DMS153 (cell line): ENCODE data around the gene ESR2.
"Not testable (repeated sequence)": the region's sequence is repeated elsewhere in the genome, so short reads cannot be mapped to it uniquely, and the experiment has no call there.

Experiments
- DNase-seq: peaks from one replicate; lab custom pipeline; 2025; lab: John Stamatoyannopoulos, UW

ESR2 gene

GRCh38 chr14:64220466-64220865 lies 73.7 kb downstream of the ESR2 start:
- DNase-seq: no peak

GRCh38 chr14:64220056-64220455 lies 74.1 kb downstream of the ESR2 start:
- DNase-seq: no peak

- DNase-seq: no peak
Measured at GRCh38 chr14:64218344-64219240, 75.6 kb downstream of the ESR2 start.

GRCh38 chr14:64217834-64218233 lies 76.3 kb downstream of the ESR2 start:
- no peak for DNase-seq

- DNase-seq: no peak
Measured at GRCh38 chr14:64217308-64217707, 76.9 kb downstream of the ESR2 start.

- DNase-seq: no peak
Measured at GRCh38 chr14:64215978-64216377, 78.2 kb downstream of the ESR2 start.

GRCh38 chr14:64215274-64215673 lies 78.9 kb downstream of the ESR2 start:
- DNase-seq: no peak

GRCh38 chr14:64213853-64214570 lies 80.2 kb downstream of the ESR2 start:
- DNase-seq: no peak

- no peak for DNase-seq
Measured at GRCh38 chr14:64213086-64213485, 81.1 kb downstream of the ESR2 start.

- DNase-seq: no peak
Measured at GRCh38 chr14:64212666-64213065, 81.5 kb downstream of the ESR2 start.

- DNase-seq: not testable (repeated sequence)
Measured at GRCh38 chr14:64210912-64211311, 83.3 kb downstream of the ESR2 start.

GRCh38 chr14:64210216-64210615 lies 84.0 kb downstream of the ESR2 start:
- no peak for DNase-seq

GRCh38 chr14:64209444-64210131 lies 84.6 kb downstream of the ESR2 start:
- DNase-seq: no peak

GRCh38 chr14:64208981-64209380 lies 85.2 kb downstream of the ESR2 start:
- DNase-seq: no peak

- no peak for DNase-seq
Measured at GRCh38 chr14:64208261-64208660, 85.9 kb downstream of the ESR2 start.

GRCh38 chr14:64203366-64204006 lies 90.7 kb downstream of the ESR2 start:
- no peak for DNase-seq

GRCh38 chr14:64202716-64203115 lies 91.5 kb downstream of the ESR2 start:
- no peak for DNase-seq

GRCh38 chr14:64201921-64202545 lies 92.1 kb downstream of the ESR2 start:
- no peak for DNase-seq

- DNase-seq: no peak
Measured at GRCh38 chr14:64201296-64201695, 92.9 kb downstream of the ESR2 start.

GRCh38 chr14:64200170-64200569 lies 94.0 kb downstream of the ESR2 start:
- no peak for DNase-seq

GRCh38 chr14:64198486-64198885 lies 95.7 kb downstream of the ESR2 start:
- DNase-seq: no peak

- no peak for DNase-seq
Measured at GRCh38 chr14:64197996-64198395, 96.2 kb downstream of the ESR2 start.
